Left ventricle myocardium superior (tissue), 1 donor: Measurements from ENCODE around the gene PEX3. TPM values are rescaled to one million over a fixed set of nuclear protein-coding genes. Genes with fewer than 3 reads are reported as not detected.

Experiments used
- ATAC-seq: fragments of 200-7000 bp; cut with Tn5 transposase; one replicate; pipeline ENCODE4 v1.9.1; 2020; ENCODE audit warnings: mild to moderate bottlenecking, moderate library complexity
- DNase-seq: peaks from one replicate; pipeline ENCODE4 v3.0.0-alpha.2; 2020
- intact Hi-C: fragments of 100-400 bp; cut with micrococcal nuclease; formaldehyde crosslinking; loops from one replicate; pipeline ENCODE4 v1.11.0; 2022
- long read RNA-seq: library from polyadenylated mRNA; unstranded; transcript quantifications from one replicate; pipeline ENCODE4 v2.0.0, GENCODE V29; 2021
- total RNA-seq: library from RNA; stranded (reverse); fragmentation: NEBNext Ultra II Directional; extraction: Animal tissue kit (Norgen Biotek cat#: 25700); gene quantifications from one replicate; pipeline ENCODE4 v1.2.1, GENCODE V29; 2021
- donor health status: DM: no; HTN: yes; CAD: no; lungs with severe emphysema.

PEX3 gene, protein sequence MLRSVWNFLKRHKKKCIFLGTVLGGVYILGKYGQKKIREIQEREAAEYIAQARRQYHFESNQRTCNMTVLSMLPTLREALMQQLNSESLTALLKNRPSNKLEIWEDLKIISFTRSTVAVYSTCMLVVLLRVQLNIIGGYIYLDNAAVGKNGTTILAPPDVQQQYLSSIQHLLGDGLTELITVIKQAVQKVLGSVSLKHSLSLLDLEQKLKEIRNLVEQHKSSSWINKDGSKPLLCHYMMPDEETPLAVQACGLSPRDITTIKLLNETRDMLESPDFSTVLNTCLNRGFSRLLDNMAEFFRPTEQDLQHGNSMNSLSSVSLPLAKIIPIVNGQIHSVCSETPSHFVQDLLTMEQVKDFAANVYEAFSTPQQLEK
- 21.7 TPM for total RNA-seq
- long read RNA-seq, transcript PEX3-201 (12 exons, 1,969 nt) = major isoform, 45 of 46 reads
- long read RNA-seq, partial matches to known transcripts = 0 of 46 reads
- long read RNA-seq, other reads (novel, unspliced or antisense) = 1 of 46 reads

DNA sequence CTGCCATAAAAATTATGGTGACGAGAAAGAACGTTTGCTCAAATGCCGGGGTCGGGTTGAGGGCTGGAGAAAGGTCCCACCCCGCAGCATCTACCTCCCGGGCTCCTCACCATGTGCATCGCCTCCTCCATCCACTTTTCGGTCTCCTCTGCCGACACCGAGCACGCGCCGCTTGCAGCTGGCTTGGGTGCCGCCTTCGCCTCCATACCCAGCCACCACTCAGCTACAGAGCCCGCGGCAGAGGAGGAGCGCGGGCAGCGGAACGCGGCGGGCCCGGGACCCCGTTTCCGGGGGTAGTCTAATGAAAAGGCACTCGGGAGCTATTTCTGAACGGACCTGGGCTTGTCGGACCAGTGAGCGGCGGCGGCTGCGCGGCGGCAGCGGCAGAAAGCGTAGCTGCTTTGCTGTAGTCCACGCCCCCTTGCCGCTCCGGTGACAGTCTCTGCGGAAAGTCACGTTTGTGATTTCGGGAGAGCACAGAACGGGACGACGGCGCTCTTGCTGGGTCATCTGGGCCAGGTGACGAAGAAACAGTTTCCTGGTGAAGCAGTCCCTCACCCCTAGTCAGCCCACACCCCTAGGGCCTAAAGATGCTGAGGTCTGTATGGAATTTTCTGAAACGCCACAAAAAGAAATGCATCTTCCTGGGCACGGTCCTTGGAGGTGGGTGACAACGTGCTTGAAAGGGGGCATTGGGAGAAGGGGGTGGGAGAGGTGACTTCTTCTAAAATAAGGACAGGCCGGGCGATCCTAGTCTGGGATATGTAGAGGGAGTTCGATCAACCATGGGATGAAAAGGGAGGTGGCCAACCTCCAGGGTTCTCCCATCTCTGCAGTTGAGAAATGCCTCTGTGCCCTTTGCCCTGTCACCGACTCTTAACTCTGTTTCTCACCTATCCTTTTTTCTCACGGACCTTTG lies at the start of gene PEX3, which contains the start of gene ADAT2:
Gene PEX3, plus strand, starts transcription at position 353 of the 919 bp plus-strand sequence. Its CDS starts 238 bp downstream, at position 591.
Gene ADAT2, minus strand, starts transcription at position 243 of the 919 bp plus-strand sequence. Its CDS starts 37 bp downstream, at position 206.
- DNase-seq (peak; percentile 94), ATAC-seq (peak; percentile 100)
- intact Hi-C loops = no loop called here

DNA sequence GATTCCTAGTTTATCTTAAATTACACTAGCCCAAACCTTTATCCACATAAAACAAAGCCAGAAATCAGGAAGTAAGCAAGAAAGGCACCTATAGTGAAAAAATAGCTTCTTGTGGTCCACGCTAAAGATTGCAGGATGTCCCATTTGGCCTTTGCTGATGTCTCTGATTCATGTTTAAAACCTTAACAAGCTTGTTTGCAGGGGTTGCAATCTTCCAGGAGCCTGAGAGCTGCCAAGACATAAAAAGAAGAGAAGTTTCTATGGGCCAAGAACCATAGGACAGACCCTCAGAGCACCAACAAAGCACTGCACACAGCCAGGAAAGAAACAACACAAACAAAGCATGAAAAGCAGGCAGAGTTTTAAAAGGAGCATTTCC lies 49.5 kb upstream of the PEX3 start:
- intact Hi-C loops = no loop called here
- ATAC-seq = no peak

DNA sequence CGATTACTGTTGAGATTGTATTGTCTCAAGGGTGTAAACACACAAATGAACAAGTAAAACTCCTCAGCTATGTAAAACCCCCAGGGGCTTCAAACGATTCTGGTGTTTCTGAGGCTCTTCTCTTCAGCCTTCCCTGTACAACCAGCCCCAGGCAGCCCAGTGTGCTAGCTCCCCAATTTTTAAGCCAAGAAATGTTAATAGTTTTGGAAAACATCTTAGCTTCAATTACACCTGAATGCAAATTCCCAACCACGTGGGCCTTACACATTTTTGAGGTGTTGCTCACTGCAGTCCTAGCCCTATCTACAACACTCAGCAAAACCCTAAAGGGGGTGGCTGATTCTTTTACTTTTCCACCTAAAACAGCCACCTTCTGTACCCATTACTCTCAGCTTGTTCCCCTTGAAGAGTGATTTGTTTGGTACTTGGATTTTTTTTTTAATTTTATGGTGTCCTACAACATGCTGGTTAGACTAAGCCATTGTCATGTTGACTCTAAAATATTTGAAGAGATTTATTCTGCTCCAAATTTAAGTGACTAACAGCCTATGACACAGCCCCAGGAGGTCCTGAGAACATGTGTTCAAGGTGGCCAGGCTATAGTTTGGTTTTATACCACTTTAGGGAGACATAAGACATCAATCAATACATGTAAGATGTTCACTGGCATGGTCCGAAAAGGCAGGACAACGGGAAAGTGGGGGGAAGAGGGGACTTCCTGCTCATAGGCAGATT lies 48.8 kb upstream of the PEX3 start:
- DNase-seq = no peak
- no peak for ATAC-seq
- intact Hi-C loops = no loop called here

More for the DNA sequence above, 49.5 kb upstream of the PEX3 start:
- no peak for DNase-seq

DNA sequence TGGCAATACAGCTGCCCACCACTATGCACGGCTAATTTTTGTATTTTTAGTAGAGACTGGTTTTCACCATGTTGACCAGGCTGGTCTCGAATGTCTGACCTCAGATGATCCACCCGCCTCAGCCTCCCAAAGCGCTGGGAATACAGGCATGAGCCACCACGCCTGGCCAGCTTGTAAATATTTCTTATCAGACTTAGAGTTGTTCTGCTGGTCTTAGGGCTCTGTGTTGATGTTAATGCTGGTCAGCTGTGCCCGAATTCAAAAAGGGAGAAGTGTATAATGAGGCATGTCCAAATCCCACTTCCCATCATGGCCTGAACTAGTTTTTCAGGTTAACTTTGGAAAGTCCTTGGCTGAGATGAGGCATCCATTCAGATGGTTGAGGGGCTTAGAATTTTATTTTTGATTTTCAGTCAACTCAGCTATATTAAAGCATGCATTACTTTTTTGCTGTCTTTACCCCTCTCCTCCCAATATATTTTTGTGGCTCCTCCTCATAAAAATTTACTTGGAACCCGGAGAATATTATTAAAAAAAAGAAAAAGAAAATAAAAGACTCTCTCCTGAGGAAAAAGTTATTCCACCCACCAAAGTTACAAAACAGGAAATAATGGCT lies 47.8 kb upstream of the PEX3 start:
- intact Hi-C loops = no loop called here
- ATAC-seq = no peak

DNA sequence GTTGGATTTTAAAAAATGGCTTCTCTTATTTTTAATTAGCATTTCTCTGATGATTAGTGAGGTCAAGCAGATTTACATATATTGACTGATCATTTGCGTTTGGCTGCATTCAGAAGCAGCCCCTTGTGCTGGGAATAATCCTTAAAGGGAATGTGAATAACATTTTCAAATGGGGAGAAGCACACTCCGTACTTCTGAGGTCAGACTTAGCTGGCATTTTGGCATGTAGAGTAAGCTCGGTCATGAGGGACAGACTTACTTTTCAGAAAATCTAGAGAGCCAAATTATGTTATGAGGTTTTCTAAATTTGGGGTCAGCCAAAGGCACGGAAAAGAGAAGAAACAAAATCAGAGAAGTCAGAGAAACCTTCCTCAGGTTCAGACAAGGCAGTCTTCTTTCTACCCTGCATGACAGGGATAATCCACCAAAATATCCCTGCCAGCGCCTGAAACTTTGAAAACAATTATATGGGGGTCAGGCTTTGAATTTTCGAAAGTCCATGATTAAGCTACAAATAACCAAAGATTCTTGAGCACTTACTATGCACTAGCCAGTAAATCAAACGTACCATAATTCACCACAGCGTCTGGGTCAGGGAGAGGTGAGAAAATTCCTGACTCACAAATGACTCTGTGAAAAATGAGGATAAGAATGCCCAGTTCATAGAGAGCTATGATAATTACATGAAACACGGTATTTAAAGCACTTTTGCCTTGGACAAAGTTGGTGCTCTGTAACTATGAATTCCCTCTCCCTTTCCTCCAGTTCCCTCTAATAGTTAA lies 45.0 kb upstream of the PEX3 start:
- DNase-seq (no peak), ATAC-seq (no peak)
- intact Hi-C loops = no loop called here

More for the DNA sequence above, 47.8 kb upstream of the PEX3 start:
- DNase-seq = no peak

DNA sequence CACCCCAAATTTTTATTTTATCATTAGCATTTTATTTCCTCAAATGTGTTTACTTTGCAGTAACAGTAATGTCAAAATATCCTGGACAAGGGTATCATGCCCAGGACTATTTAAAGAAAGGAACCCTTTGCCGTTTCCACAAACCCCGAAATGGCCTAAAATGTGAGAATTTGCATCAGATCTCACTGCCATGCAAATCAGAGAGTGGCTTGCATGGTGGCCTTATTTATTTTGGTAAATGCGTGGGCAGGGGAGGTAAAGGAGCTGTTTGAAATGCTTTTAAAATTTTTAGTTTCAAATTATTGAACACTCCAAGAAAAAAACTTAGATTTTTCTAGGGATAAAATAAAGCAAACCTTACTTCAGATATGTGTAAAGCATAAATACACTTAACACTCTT lies 43.9 kb upstream of the PEX3 start:
- no peak for DNase-seq
- ATAC-seq = no peak
- intact Hi-C loops = no loop called here

DNA sequence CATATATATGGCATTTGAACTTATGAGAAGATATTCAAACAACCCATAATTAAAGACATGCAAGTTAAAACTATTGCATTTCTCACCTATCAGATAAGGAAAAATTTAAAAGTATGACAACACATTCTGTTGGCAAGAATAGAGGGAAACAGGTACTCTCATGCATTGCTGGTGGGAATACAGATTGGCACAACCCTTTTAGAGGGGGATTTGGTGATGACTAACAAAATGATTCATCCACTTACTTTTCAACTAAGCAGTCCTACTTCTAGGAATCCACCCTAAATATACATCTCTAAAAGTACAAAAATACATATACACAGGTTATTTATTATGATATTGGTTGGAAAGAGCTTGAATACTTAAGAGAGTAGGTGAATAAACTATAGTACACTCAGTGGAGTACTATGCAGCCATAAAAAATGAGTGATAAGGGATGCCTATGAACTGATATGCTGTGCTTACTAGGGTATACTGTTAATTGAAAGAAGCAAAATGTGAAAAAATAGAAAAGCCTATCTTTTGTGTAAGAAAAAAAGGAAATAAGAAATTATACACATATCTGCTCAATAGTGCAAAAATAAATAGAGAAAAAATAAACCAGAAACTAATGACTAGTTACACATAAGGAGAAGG lies 42.3 kb upstream of the PEX3 start:
- intact Hi-C loops = no loop called here
- no peak for ATAC-seq
- no peak for DNase-seq

DNA sequence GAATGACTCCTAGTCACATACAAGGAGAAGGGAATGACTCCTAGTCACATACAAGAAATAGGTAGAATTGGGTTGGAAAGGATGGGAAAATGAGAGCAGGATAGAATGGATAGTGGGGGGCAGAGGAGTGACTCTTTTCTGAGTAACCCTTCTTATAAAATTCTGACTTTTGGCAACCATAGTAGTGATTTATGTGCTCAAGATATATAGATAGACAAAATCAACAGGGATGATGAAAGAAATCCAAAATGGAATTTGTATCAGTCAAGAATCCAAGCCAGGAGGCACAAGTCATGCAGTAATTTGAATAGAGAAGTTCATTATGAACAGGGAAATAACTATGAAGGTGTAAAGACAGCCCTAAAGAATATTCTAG lies 41.8 kb upstream of the PEX3 start:
- no peak for ATAC-seq
- intact Hi-C loops = no loop called here

DNA sequence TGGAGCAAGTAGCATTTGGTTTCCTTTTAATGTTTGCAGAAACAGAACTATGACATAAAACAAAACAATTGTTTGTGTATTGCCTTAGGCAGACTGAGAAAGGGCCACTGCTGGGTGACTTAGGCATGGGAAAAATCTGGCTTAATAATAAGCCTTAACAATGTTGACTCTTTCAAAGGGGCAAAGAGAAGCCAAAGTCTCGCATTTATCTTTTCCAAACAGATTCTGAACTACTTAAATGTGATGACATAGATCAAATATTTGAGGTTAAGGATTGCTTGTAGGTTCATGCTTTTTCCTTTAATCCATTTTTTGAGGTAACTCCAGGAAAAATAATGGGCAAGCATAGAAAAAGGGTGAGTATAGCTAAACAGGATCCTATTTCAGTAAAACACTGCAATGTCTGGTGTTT lies 39.7 kb upstream of the PEX3 start:
- DNase-seq (no peak), ATAC-seq (no peak)
- intact Hi-C loops = no loop called here

More for the DNA sequence above, 41.8 kb upstream of the PEX3 start:
- no peak for DNase-seq

DNA sequence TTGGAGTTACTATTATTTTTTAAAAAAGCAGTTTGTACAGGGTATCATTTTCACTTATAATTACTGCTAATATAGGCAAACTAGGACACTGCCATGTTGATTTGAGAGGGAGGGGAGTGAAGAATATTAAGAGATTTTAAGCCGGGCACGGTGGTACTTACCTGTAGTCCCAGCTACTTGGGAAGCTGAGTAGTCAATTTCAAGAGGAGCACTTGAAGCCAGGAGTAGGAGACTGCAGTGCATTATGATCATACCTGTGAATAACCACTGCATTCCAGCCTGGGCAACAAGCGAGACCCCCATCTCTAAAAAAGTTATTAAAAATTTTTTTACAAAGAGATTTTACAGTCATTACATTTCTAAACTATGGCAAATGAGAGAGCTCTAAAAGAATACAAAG lies 35.8 kb upstream of the PEX3 start:
- DNase-seq (no peak), ATAC-seq (no peak)
- intact Hi-C loops = no loop called here

DNA sequence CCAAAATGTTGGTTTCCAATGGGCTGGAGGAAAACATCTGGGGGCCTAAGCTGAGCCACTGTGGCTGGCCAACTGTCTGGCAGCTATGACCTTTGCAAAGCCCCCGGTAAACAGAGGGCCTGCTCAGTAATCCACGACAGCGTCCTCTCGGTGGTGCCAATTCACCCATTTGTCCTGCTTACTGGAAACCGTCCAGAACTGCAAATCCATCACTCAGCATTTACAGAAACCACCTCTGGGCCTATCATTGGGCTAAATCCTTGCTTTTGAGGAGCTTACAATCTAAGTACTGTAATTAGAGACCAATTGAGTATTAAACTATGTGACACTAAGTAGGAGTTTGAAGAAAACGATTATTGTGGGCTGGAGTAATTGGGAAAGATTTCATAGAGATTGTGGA lies 31.1 kb upstream of the PEX3 start:
- intact Hi-C loops = no loop called here
- DNase-seq (no peak), ATAC-seq (no peak)

DNA sequence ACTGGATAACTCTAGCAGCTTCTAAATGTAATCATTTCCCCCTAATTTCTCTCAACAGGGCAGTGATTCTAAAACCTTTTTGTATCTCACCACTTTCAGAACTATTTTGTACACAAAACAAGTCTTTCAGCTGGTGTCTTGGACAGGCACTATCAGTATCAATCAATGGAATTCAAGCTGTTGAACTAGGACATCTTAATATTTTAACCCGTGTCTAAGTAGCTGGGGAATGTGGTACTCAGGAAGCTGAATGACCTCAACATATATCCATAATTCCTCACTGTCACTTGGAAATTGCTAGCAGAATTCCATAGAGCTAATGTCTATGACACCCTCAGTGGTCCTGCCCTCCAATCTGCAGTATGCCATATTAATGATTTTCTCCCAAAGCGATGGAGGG lies 24.6 kb upstream of the PEX3 start:
- DNase-seq (no peak), ATAC-seq (no peak)
- intact Hi-C loops = no loop called here

DNA sequence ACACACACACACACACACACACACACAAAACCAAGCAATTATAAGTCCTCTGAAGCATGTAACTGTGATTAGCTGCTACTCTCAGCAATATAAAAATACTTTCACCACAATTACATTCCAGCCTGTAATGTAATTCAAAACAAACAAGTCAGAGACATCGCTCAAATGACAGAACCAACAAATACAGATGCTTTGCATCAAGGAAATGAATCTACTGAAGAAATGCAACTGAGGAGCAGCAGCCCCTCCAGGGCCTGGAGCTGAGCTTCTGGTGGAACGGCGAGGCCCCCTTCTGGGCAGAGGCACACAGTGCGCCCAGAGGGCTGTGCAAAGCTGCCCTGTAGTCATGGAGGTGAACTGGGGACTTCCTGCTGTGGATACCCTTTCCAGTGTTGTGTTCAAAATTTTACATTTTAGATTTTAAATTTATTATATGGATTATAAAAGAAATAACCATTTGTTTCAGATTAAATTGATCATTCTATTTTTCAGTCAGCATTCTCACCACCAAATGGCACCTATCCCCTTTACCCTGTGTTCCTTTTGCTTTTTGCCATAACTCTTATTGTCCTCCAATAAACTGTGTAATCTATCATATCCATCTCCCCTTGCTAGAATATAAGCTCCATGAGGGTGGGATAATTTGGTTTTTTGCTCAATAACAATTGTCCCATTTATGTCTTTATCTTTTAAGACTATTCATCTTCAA lies 23.3 kb upstream of the PEX3 start:
- intact Hi-C loops = no loop called here
- DNase-seq = peak; percentile 75
- peak; percentile 96 for ATAC-seq

DNA sequence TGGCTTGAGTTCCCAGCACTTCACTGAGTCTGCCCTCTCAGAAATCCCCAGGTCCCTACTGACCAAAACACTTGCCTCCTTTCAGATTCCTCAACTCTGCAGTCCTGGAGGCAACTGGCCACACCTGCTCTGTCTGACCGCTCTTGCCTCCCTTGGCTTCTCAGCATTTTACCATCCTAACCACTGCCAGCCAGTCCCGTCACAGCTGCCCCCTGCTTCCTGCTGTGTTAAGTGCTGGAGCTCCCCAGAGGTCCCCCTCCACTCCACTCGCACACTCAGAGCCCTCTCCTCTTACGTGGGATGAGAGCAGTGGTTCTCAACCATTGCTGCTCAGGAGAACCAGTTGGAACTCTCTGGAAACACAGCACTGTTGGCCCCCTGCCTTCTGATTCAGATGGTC lies 20.6 kb upstream of the PEX3 start:
- DNase-seq (no peak), ATAC-seq (no peak)
- intact Hi-C loops = no loop called here

DNA sequence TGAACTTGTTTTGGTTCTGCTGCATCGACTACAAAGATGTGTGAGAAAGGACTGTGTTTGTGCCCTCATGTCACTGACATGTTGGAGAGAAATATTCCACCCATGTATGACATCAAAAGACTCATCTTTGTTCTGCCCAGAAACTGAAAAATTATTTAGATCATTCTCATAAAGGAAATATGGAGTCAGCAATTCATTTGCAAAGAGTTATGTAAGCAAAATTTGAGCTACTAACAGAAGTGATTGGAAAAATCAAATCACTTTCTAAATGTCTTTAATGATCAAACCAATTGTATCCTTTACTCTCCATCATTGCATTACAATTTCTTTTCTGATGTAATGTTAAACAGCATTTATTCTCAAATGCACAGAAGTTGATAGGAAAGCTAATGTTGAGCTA lies 19.4 kb upstream of the PEX3 start:
- intact Hi-C loops = no loop called here
- ATAC-seq (no peak), DNase-seq (no peak)

DNA sequence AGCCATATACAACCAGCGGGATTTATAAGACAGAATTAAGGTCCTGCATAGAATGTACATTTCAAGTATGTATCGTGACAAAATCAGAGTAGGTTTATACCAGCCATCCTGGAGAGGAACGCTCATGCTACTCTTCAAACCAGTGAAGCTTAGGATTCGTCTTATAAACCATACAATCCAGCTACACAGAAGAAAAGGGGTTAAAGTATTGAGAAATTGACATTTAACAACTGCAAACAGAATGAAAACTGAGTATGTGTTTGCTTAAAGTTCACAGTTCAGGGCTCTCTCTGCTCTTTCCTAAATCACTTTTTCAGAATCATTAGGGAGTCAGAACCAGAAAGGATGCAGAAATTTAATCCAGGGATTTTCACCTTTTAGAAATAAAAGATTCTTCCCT lies 18.0 kb upstream of the PEX3 start:
- intact Hi-C loops = no loop called here
- DNase-seq (no peak), ATAC-seq (no peak)

DNA sequence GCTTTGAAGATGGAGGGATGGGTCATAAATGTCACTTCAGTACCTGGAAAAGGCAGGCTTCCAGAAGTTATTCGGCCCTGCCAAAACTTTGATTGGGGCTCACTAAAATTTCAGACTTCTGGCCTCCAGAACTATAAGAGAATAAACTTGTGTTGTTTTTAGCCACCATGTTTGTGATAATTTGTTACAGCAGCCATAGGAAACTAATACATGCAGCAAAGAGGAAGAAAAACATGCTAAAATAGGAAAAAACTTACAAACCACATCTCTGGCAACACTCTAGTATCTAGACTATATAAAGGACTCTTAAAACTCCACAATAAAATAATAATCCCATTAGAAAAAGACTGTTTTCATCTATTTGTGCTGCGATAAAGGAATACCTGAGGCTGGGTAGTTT lies 9.6 kb upstream of the PEX3 start:
- intact Hi-C loops = no loop called here
- DNase-seq (no peak), ATAC-seq (no peak)
